22Rv1 (cell line): Measurements from ENCODE around the gene MSLN.
A peak's percentile ranks its signal among the peaks of the same experiment; 100 is the strongest.

ENCODE experiments used
- H3K27ac ChIP-seq: fragments of 450-650 bp; 2 replicates; pipeline ENCODE4 v1.5.1; 2017
- ZFX ChIP-seq: fragments of 450-650 bp; IDR thresholded peaks from 2 replicates; pipeline ENCODE4 v1.6.1; 2017; ENCODE audit warnings: antibody characterized with exemption, borderline replicate concordance
- TF ChIP-seq, protein P1 (sequence below): fragments of 450-650 bp; IDR thresholded peaks from 2 replicates; pipeline ENCODE4 v1.5.1; 2017; ENCODE audit warnings: mild to moderate bottlenecking

The MSLN gene

DNA sequence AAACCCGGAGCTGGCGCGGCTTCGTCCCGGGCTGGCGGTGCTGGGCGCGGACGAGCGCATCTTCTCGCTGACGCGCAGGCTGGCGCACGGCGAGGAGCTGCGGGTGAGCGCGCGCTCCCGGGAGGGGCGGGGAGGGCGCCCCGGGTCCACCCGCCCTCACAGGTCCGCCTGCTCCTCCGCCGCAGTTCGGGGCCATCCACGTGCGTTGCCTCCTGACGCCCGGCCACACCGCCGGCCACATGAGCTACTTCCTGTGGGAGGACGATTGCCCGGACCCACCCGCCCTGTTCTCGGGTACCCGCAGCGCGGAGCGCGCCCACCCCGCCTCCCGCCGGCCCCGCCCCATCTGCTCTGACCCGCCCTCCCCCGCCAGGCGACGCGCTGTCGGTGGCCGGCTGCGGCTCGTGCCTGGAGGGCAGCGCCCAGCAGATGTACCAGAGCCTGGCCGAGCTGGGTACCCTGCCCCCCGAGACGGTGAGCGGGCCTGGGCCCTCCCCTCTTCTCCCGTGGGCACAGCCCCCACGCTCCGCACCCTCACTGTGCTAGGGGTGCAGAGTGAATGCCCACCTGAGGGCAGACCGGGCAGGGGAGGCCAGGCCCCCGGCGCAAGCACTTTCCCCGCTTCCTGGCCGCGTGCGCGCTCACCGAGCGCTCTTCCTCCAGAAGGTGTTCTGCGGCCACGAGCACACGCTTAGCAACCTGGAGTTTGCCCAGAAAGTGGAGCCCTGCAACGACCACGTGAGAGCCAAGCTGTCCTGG, 32.2 kb upstream of the MSLN start:
- TF ChIP-seq ZFX, result no peak
- TF ChIP-seq, protein P1, sequence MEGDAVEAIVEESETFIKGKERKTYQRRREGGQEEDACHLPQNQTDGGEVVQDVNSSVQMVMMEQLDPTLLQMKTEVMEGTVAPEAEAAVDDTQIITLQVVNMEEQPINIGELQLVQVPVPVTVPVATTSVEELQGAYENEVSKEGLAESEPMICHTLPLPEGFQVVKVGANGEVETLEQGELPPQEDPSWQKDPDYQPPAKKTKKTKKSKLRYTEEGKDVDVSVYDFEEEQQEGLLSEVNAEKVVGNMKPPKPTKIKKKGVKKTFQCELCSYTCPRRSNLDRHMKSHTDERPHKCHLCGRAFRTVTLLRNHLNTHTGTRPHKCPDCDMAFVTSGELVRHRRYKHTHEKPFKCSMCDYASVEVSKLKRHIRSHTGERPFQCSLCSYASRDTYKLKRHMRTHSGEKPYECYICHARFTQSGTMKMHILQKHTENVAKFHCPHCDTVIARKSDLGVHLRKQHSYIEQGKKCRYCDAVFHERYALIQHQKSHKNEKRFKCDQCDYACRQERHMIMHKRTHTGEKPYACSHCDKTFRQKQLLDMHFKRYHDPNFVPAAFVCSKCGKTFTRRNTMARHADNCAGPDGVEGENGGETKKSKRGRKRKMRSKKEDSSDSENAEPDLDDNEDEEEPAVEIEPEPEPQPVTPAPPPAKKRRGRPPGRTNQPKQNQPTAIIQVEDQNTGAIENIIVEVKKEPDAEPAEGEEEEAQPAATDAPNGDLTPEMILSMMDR, result no peak
- peak overlapping the region; percentile 99 for H3K27ac ChIP-seq

DNA sequence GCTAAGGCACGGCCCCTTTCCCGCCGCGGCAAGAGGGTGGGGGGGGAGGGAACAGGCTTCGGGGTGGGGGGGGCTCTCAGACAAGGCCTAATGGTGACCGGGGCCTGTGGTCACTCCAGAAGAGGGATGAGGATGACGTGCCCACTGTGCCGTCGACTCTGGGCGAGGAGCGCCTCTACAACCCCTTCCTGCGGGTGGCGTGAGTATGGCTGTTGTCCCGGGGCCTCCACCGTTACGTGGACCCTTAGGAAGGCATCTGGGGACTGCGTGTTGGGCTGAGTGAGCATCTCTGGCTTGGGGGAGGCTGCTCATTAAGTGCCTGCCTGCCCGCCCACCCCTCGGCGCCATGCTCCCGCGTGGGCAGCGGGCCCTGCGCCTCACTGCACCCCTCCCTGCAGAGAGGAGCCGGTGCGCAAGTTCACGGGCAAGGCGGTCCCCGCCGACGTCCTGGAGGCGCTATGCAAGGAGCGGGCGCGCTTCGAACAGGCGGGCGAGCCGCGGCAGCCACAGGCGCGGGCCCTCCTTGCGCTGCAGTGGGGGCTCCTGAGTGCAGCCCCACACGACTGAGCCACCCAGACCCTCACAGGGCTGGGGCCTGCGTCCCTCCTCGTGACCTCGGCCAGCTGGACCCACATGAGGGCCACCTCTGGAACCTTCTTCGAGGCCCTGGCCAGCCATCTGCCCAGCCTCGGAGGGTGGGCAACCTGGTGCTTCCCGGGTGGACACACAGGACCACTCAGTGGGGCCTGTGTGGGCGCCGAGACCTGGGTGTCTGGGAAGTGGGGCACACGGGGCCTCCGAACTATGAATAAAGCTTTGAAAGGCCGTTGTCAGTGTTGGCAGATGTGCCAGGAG, 31.4 kb upstream of the MSLN start:
- TF ChIP-seq, protein P1, result no peak
- TF ChIP-seq ZFX, result no peak
- peak overlapping the region; percentile 99 for H3K27ac ChIP-seq

DNA sequence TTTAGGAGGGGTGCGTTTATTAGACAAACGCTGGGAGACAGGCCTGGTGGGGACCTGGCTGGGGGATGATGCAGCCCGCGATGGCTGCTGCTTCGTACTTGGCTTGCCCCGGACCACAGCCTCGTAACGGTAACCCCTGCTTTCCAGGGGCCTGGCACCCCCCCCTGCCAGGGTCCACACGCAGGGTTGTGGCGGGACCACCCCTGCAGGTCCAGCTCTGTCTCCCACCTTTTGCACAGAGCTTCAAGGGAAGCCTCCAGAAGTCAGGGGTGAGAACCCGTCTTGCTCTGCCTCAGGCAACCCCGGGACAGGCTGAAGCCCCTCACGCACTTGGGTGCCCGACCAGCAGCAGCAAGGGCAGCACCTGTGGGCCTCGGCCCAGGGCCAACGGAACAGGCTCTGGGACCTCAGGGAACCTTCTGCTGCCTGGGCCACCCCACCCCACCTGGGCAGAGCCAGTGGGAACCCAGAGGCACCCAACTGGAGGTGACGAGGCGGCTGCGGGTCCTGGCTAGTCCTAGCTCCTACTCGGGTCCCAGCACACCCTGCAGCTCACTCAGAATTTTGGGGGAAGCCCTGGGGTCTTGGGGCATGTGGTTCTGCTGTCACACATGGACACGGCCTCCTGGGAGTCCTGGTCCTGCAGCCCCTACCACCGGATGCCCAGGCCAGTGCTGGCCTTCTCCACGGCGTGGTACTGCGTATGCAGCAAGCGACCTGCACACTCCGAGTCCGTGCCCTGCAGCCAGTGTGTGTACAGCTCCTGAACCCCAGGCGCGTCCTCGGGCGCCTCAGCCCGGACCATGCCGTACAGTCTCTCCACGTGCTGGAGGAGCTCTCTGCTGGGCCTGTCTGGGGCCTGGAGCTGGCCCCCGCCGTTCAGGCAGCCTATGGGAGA, 30.5 kb upstream of the MSLN start:
- no peak for TF ChIP-seq ZFX
- TF ChIP-seq, protein P1, result no peak
- peak overlapping the region; percentile 99 for H3K27ac ChIP-seq

DNA sequence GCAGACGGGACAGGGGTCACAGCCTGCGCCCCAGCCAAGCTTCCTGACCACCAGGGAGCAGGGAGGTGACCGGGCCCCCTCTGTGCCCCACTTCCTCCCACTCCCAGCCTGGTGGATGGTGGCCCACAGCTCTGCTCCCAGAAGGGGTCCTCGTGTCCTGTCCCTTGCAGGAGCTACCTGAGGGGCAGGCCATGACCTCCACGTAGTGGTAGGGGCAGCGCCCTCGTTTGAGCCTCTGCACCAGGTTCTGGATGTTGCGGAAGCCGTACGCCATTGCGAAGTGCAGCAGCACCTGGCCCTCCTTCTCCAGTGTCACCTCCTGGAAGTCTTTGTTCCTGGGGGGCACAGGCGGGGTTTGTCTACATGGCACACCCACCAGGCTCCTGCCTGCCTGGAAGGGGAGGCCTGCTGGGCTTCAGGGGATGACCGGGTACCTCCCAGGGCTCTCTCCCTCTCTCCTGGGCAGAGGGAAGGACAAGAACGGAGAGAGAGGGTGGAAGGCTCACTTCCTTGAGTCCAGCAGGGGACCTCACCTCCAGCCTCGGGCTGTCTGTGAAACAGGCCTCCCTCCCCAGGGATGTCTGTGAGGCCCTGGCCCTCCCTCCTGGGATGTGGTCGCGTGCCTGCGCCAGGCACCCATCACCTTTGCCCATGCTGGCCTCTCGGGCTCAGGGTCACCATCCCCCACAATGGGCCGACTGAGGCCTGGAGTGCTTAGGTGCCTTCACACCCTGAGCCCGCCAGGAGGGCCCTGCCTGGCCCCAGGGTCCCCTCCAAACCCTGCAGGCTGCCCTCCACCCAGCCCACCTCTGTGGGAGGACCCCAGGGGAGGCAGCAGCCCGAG, 29.6 kb upstream of the MSLN start:
- H3K27ac ChIP-seq, result peak overlapping the region; percentile 99
- TF ChIP-seq, protein P1, result no peak
- no peak for TF ChIP-seq ZFX

DNA sequence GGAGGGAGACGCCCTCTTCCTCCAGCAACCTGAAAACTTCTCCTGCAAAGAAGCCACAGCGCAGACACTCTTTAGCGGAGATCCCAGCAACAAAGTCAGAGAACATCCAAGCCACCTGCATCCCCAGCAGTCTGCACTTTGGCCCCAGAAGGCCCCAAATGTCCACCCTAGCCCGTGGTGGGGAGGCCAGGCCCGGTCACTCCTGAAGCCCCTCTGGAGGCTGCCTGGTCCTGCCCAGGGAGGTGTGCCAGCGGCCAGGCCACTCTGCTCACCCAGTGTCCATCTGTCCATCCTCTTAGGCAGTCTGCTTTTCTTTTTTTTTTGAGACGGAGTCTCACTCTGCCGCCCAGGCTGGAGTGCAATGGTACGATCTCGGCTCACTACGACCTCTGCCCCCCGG, 28.2 kb upstream of the MSLN start:
- H3K27ac ChIP-seq, result peak overlapping the region; percentile 99
- TF ChIP-seq ZFX, result no peak
- TF ChIP-seq, protein P1, result no peak

DNA sequence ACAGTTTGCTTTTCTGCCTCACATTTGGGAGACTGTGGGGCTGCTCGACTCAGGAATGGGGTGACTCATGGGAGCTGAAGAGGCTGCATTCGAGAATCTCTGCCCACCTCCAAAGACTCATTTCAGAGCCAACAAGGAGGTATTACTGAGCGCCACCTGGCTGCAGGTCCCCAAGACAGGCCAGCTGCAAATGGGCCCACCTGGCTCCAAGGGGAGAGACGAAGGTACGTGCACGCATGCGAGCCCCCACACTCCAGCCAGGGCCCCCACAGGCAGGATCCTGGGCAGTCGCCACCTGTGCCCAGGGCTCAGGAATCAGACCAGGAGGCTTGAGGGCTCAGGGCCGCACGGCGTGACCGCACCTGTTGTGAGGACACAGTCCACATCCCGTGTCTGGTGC, 27.6 kb upstream of the MSLN start:
- no peak for TF ChIP-seq ZFX
- TF ChIP-seq, protein P1, result no peak
- H3K27ac ChIP-seq, result no peak overlapping the region
